Midbrain (tissue), 1 donor: ENCODE data around the gene NISCH.

Experiments
- DNase-seq: peaks from one replicate; lab custom pipeline; 2025; lab: John Stamatoyannopoulos, UW

The NISCH gene

DNA sequence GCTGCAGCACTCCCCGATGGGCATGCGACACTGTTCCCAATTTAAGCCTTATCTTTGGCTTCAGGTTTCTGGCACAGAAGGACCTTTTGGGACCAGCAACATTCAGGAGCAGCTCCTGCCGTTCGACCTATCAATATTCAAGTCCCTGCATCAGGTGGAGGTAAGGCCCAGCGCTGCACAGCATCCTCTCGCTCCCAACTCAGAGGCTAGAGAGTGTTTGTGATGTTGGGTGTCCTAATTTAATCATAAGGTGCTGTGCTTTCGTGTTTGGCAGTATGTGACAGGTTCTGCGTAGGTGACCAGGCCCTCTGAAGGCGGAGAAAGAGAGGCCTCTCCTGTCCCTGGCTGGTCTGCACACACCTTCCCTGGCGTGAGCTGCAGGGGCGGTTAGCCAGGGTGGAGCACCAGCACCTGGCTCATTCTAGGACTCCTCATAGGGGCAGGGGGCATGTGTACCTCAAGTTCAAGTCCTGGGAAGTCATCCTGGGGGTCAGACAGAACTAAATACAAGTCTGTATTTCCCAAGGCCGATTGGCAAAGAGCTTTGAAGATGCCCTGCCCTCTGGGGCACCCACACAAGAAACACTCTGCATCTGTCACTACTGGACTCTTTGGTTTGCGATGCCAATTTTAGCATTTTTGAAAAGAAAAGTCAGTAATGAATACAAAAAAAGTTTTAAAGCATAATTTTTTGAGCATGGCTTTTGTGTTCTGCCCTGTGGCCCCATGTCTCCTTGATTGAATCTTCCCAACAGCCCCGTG, 17.0 kb downstream of the NISCH start:
- no peak for DNase-seq

- DNase-seq, result no peak
These were observed 17.6 kb downstream of the NISCH start for GRCh38 chr3:52473026-52473425.

DNA sequence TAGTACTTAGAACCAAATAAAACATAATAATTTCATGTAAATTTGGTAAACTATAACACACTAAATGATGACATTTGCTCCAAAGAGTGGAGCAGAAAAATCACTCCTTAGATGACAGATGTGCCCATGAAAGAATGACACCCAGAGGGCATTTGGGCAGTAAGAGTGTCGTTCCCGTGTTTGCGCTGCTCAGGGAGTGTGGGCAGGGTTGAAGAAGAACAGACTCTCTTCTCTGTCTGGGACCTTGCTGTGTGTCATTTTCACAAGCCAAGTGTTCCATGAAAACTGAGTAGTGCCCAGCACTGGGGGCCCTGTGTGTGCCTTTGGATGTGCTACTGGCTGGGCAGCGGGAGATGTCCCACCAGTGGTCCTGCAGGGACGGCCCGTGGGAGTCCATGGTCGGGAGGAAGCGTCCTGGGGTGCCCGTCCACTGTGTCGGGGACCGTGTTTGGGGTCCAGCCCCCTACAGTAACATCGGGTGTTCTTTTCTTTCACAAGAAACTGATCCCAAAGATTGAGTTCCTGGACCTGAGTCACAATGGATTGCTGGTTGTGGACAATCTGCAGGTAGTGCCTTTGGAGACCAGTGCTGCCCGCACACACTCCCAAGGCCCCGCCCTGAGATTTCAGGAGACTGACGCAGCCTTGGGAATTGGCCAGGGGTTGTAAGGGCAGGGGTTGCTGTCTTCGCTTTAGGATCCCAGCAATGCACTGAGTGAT, 21.8 kb downstream of the NISCH start:
- DNase-seq, result no peak

GRCh38 chr3:52477796-52478095, 22.3 kb downstream of the NISCH start:
- DNase-seq, result no peak

- DNase-seq, result no peak
These were observed 23.9 kb downstream of the NISCH start for GRCh38 chr3:52479037-52479876.

- no peak for DNase-seq
These were observed 24.6 kb downstream of the NISCH start for GRCh38 chr3:52479877-52480575.

GRCh38 chr3:52480768-52481715, 25.6 kb downstream of the NISCH start:
- no peak for DNase-seq

GRCh38 chr3:52481819-52482521, 26.6 kb downstream of the NISCH start:
- no peak for DNase-seq

- DNase-seq, result no peak
These were observed 27.7 kb downstream of the NISCH start for GRCh38 chr3:52483081-52483480.

DNA sequence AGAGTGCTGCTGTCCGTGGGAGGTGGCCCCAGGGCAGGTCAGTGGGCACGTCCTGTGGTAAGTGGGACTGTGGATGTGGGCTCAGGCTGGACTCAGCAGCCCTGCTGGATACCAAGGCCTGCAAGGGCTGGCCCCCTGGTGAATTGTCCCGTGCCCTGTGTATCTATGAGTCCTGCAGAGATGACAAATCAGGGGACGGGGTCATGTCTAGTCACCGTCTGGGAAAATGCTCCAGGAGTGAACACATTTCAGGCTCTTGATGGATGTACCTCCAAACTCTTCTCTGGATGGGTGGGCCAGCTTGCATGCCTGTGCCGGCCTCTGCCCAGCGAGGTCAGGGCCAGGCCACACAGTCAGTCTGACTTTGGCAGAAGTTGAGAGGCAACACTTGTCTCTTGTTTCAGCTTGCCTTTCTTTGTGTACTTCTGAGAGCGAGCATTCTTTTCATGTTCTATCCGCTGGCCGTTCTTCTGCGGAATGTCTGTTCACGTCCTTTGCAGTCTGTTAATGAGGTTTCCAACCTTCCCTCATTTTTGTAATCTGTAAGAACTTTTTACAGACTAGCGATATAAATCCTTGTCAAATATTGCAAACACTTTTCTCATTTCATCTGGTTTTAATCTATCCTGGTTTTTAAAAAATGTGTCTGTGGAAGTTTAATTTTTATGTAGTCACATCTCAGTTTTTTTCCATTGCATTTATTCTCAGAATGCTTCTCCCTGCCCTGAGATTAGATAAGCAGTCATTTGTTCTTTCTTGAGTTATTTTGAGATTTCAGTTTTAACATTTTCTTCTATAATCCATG, 28.4 kb downstream of the NISCH start:
- no peak for DNase-seq

GRCh38 chr3:52484680-52485461, 29.5 kb downstream of the NISCH start:
- DNase-seq, result no peak

- no peak for DNase-seq
These were observed 31.8 kb downstream of the NISCH start for GRCh38 chr3:52487050-52487787.

GRCh38 chr3:52487788-52488691, 32.6 kb downstream of the NISCH start:
- DNase-seq, result no peak

- DNase-seq, result no peak
These were observed 33.3 kb downstream of the NISCH start for GRCh38 chr3:52488746-52489145.

DNA sequence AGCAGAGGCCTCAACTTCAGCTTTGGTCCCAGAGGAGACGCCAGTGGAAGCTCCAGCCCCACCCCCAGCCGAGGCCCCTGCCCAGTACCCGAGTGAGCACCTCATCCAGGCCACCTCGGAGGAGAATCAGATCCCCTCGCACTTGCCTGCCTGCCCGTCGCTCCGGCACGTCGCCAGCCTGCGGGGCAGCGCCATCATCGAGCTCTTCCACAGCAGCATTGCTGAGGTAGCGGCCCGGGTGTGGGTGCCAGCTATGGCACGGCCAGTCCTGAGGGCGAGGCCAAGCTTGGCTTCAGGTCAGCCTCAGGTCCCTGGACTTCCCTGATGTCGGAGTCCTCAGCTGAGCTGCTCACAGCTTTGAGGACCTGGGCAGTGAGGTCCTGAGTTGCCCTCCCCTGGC, 34.0 kb downstream of the NISCH start:
- DNase-seq, result no peak

GRCh38 chr3:52490035-52490938, 34.9 kb downstream of the NISCH start:
- DNase-seq, result no peak
